NCI-H510A treated with DMSO at 0.1 percent for 48 hours (cell line): ENCODE measurements around the gene GPA33.

Experiments used
- DNase-seq: peaks from one replicate; lab custom pipeline; 2025; lab: John Stamatoyannopoulos, UW

GPA33 gene

GRCh38 chr1:167086033-167086432, 4.1 kb downstream of the GPA33 start:
- no peak for DNase-seq

DNA sequence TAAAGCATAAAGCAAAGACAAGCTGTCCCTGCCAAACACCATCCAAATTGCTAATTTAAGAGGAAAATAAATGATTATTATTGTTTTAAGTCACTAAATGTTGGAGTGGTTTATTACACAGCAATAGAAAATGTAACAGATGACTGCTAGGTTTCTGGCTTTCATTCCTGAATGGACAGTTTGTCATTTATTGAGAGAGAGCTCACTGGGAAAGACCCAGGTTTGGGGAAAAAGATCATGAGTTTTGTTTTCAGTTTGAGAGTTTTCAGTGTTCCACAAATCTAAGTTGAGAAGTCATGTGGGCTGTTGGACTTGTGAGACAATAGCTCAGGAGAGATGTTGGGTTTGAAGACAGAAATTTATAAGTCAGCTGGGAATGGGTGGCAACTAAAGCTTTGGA, 5.4 kb downstream of the GPA33 start:
- DNase-seq = no peak

DNA sequence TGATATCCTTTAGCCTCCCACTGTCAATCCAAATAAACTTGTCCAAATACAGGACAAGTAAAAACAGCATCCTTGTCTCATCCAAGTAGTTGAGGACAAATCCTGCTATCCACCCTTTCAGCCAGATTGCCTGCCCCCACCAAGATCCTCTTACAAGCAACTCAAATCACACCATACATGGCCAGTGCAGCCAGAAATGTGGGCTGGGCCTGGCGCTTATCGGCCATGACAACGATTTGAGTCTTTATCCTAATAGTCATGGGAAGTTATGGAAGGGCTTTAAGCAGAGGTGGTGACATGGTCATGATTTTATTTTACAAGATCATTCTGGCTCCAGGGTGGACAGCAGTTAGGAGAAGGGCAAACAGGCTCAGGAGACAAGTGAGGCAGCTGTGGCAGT, 6.3 kb downstream of the GPA33 start:
- DNase-seq = no peak

DNA sequence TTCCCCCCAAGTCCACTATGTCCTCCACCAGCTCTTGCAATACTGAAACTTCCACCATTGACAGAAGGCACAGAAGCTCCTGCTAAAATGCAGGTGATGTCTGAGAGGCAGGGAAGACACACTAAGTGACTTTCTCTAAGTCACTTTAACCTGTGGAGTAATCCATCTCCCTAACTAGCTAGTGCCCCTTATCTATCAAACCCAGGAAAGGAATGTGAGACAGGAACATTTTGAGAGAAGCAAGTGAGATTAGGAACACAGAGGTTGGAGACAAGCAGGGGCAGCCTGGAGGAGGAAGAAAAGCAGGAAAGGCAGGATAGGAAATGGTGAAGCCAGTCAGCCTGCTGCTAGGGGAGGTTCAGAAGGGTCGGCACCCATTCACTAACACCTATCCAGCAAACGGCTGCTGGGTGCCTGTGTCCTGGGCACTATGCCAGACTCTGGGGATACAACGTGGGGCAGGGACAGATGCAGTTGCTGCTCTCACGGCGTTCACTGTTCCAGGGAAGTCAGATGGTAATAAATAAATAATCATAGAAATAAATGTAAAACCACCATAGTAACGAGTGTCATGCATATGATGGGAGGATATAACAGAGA, 7.0 kb downstream of the GPA33 start:
- DNase-seq = peak; percentile 22

- no peak for DNase-seq
These were observed 7.6 kb downstream of the GPA33 start for GRCh38 chr1:167082511-167083027.

DNA sequence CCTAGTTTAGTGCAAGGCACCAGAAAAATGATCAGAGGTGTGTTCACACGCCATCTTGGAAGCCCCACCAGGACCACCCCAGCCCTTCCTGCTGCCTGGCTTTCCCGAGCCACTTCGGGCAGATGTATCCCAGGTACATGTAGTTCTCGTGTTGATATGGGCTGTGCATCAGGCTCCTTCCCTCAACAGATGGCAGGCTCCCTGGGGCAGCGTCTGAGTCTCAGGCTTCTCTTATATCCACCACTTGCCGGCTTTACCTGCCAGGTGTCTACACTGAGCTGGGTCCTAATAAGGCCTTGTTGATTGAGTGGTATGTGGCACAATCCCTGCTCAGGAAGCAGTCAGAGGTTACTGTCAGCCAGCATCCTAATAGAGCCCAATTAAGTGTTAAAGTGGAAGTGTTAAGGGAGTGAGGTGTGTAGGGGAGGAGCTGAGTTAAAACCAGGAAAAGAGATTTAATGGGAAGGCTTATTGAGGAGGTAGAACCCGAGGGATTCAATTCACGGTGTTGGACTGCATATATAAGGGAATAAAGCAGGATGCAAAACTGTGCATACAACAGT, 8.5 kb downstream of the GPA33 start:
- peak; percentile 32 for DNase-seq

DNA sequence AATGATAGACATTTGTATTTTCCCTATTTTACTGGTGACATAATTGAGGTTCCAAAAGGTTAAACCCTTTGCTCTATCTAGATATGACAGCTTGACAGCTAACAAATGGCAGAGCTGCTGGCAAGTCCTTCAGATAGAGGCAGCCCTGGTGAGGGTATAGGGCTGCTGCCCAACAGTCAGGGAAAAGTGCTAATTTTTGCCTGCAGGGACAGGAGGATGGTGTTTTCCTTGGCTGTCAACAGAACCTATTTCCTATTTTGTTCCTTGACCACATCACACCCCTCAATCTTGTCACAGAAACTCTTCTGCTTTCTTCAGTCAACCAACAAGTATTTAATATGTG, 12.3 kb downstream of the GPA33 start:
- no peak for DNase-seq

DNA sequence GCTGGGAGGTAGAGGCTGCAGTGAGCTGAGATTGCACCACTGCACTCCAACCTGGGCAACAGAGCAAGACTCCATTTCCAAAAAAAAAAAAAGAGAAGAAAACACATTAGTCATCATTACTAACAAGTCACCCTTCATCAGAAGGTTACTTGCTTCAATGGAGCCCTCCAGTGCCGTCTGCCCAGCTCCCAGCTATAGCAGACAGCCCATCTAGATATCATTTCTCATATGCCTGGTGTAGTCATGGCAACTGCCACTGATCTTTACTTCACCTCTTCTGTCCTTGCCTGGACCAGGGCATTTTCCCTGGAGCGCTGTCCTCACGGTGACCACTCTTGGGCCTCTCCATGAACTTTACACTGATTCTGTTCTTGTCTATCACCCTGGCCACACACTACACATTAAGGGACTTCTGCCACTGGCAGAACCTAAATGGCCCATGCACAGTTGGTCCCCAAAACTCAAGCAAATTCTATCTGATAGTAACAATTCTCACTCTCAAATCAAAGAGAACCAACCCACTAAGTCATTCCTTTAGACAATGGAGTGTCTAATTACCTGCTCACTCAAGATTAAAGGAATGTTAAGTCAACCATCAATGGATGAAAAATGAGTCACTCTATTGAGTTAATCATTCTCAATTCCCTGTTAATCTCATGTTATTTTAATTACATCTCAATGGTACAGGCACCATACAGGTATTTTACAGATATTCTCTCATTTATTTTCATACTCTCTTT, 12.9 kb downstream of the GPA33 start:
- DNase-seq = no peak

GRCh38 chr1:167076136-167076710, 14.0 kb downstream of the GPA33 start:
- no peak for DNase-seq

GRCh38 chr1:167071286-167071685, 18.9 kb downstream of the GPA33 start:
- DNase-seq = no peak

DNA sequence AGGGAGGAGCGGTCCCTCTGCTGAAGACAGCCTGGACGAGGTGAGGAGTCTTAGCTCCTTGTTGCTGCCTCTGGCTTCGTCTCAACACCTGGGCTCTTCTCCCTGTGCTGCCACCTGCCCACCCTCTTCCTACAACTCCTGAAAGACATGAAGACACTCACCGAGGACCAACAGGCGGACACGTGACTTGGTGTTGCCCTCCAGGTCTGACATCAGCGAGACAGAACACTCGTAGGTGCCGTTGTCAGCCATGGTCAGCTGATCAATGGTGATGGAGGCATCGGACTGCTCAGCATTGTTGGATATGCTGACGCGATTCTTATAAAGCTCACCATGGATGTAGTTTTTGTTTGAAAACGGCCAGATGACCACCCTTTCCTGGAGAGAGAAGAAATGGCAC, 21.4 kb downstream of the GPA33 start:
- no peak for DNase-seq

DNA sequence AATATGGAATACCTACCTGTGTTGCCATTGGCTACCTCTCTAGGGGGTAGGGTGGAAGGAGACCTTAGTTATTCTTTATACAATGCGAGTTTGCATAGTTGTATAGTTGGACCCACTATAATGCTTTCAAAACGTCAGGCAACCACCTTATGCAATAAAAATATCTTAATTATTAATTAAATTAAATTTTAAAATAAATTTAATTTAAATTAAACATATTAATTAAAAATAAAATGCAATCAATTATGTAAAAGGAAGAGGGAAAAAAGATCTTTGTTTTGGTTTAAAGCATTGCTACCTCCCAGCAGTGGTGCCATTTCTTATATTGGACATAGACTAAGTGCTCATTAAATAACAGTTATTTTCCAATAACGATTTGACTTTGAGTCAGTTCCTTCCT, 22.3 kb downstream of the GPA33 start:
- DNase-seq = no peak

DNA sequence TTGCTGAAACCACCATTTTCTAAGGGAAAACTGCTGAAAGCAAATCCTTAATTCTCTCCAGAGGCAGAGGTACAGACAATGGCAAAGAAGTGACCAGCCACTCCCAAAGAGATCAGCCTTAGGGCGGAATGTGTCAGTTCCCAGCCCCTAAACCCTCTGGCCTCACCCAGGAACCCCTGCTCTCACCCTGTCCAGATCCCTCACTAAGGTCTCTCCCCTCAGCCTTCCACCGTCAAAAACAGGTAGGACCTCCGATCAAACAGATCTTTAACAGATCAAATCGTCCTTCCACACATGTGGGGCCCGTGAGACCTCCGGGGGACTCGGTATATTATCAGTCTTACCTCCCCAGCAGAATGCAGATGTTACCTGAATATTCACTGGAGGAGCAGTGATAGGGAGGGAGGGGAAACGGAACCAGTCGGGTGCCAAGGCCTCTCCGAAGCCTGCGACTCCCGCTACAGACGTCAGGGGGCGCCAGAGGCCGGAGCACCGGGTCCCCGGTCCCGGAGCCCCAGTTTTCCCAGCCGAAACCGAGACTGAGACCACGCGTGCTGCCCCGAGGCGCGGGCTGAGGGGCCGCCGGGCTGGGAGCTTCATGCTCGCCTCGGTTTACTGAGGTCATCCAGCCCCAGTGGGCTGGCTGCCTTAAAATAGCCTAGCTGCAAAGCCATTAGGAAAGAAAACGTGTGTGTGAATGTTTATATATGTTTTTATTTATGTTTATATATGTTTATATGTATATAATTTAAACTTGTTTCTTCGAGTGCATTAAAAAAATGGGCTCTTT, 23.6 kb downstream of the GPA33 start:
- DNase-seq = peak; percentile 67

GRCh38 chr1:167065471-167065870, 24.7 kb downstream of the GPA33 start:
- no peak for DNase-seq

- DNase-seq = no peak
These were observed 25.6 kb downstream of the GPA33 start for GRCh38 chr1:167064621-167065020.

- DNase-seq = no peak
These were observed 29.1 kb downstream of the GPA33 start for GRCh38 chr1:167061073-167061464.

- DNase-seq = no peak
These were observed 29.8 kb downstream of the GPA33 start for GRCh38 chr1:167060141-167061072.

DNA sequence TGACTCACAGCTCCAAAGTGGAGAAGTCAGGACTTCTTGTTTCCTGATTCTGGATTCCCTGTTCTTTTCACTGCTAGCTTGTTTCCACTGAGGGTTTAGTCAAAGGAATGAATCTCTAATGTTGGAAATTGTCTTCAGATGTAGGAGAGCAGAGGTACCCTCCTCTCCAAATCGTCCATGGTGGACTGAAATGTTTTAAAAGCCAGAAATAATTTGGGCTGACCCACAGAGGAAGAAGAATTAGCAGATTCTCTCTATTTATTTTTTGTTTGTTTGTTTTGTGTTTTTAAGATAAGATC, 30.4 kb downstream of the GPA33 start:
- no peak for DNase-seq

DNA sequence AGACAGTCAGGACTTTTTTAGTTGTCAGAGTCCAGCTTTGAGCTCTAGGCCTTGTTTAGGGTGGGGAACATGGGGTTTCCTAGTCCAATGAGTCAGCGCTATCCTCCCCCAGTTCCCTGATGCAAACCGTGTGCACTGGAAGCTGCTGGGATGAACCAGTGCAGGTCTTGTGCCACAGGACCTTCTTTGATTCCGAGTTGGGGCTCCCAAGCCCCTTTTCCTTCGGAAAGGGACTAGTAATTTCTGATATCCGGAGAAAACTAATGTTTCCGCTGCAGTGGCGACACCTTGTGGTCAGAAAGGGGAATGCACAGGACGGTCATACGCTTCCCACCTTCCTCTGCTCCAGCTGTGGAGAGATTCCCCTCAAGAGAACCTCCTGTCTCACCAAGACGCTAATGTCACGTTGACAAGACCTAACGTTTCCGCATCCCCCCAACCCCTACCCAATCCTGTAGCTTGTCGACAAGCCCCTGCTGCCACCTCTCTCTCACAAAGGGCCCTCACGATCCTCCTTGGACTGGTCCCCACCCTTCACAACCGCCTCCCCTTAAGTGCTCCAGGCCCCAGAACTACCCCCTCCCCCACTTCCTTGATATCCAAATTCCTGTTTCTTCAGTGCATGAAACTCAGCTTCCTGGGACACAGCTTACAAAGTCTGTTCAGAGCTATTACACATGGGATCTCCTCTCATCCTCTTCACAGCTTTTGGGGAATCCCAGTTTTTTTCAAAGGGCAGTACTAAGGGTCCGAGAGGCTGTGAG, 30.9 kb downstream of the GPA33 start:
- DNase-seq = peak; percentile 40

- DNase-seq = peak; percentile 83
These were observed 32.9 kb downstream of the GPA33 start for GRCh38 chr1:167057241-167057688.
